Esophagus squamous epithelium (tissue), 4 donors: ENCODE results near the gene GSTM3.

ENCODE experiments used
- POLR2A ChIP-seq, 4 donors: fragments of 450-650 bp; IDR thresholded peaks; one replicate each; pipeline ENCODE4 v1.6.1; 2017; ENCODE audit warnings: antibody characterized with exemption in 4 of 4, mild to moderate bottlenecking in 4 of 4, moderate library complexity in 3 of 4
- TF ChIP-seq, protein P1 (sequence below), 6 experiments: fragments of 450-650 bp in 4 of 6; fragments of 200-600 bp in 2 of 6; sonication (generic) in 2 of 6; IDR thresholded peaks; one replicate each; pipeline ENCODE4 v1.5.1; 2016 to 2019; ENCODE audit warnings: antibody characterized with exemption in 6 of 6, mild to moderate bottlenecking in 4 of 6, moderate library complexity in 4 of 6

DNA sequence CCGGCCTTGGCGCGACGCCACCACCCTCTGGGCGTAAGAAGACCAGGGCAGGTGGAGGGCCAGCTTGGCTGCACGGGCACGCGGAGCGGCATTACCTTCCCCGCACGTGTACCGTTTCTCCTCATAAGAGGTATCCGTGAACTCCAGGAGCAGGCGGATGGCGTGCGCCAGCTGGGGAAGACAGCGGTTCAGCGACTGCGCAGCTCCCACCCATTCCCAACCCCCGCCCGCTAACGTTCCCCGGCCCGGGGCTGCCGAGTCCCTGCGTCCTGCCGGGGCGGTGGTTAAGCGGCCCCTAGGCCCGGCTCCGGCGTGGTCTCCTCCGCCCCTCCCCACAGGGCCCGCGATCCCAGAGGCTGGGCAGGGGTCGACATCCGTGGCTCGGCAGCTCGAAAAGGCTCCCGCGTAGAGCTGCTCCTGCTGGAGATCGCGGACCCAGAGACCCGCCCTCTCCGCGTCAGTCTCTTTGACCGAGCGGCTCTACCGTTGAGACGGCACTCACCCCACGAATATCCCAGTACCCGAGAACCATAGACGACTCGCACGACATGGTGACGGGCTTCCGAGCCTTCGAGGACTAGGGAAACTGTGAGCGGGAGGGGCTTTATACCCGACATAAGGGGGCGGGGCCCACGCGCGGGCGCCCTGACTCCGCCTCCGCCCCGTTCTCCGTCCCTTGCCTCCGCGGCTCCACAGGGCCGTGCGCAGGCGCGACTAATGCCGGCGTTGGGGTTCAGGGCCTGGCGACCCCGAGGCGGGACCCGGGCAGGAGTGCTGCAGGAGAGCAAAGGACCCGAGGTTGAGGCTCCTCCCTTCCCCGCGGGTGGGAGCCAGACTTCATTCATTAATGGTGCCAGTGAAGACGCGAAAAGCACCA, 862 bp downstream of the GSTM3 start:
- TF ChIP-seq, protein P1, sequence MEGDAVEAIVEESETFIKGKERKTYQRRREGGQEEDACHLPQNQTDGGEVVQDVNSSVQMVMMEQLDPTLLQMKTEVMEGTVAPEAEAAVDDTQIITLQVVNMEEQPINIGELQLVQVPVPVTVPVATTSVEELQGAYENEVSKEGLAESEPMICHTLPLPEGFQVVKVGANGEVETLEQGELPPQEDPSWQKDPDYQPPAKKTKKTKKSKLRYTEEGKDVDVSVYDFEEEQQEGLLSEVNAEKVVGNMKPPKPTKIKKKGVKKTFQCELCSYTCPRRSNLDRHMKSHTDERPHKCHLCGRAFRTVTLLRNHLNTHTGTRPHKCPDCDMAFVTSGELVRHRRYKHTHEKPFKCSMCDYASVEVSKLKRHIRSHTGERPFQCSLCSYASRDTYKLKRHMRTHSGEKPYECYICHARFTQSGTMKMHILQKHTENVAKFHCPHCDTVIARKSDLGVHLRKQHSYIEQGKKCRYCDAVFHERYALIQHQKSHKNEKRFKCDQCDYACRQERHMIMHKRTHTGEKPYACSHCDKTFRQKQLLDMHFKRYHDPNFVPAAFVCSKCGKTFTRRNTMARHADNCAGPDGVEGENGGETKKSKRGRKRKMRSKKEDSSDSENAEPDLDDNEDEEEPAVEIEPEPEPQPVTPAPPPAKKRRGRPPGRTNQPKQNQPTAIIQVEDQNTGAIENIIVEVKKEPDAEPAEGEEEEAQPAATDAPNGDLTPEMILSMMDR (IDR thresholded peaks at IDR 0.05) = no peak
- peak in 3 of 4 donors; percentile 30 to 80 (median 76) for TF ChIP-seq POLR2A (IDR thresholded peaks at IDR 0.05)
